Uterus (tissue), 4 donors: Measurements from ENCODE around the gene CCDC136. TPM values are rescaled to one million over a fixed set of nuclear protein-coding genes. Genes with fewer than 3 reads are reported as not detected.

ENCODE experiments used
- DNase-seq, 2 donors: peaks; one replicate each; pipeline ENCODE4 v3.0.0-alpha.2; 2019 to 2020
- H3K27ac ChIP-seq, 2 donors: fragments of 200-600 bp; sonication (generic); 1 replicate in 1 of 2; 2 replicates in 1 of 2; pipeline ENCODE4 v1.5.1; 2016 to 2018
- H3K27me3 ChIP-seq, 2 donors: fragments of 200-600 bp; sonication (generic); one replicate each; pipeline ENCODE4 v1.5.1; 2018 to 2019; ENCODE audit warnings: control low read depth in 1 of 2
- H3K36me3 ChIP-seq, 2 donors: fragments of 200-600 bp; sonication (generic); one replicate each; pipeline ENCODE4 v1.5.1; 2019; ENCODE audit warnings: control low read depth in 1 of 2
- H3K4me1 ChIP-seq, 2 donors: fragments of 200-600 bp; sonication (generic); one replicate each; pipeline ENCODE4 v1.5.1; 2018 to 2019; ENCODE audit warnings: control low read depth in 1 of 2
- H3K4me3 ChIP-seq, 2 donors: fragments of 200-600 bp; sonication (generic); 1 replicate in 1 of 2; 2 replicates in 1 of 2; pipeline ENCODE4 v1.5.1; 2018 to 2019; ENCODE audit warnings: mild to moderate bottlenecking in 1 of 2
- H3K9me3 ChIP-seq, 2 donors: fragments of 200-600 bp; sonication (generic); one replicate each; pipeline ENCODE4 v1.5.1; 2019; ENCODE audit warnings: control low read depth in 1 of 2
- CTCF ChIP-seq, 4 experiments: fragments of 200-600 bp in 2 of 4; fragments of 450-650 bp in 2 of 4; sonication (generic) in 2 of 4; IDR thresholded peaks; one replicate each; pipeline ENCODE4 v1.5.1; 2016 to 2019; ENCODE audit warnings: antibody characterized with exemption in 4 of 4, mild to moderate bottlenecking in 2 of 4, moderate library complexity in 1 of 4
- POLR2A ChIP-seq, 2 donors: fragments of 450-650 bp; IDR thresholded peaks; one replicate each; pipeline ENCODE4 v1.6.1; 2016; ENCODE audit warnings: antibody characterized with exemption in 2 of 2, mild to moderate bottlenecking in 1 of 2, moderate library complexity in 1 of 2
- intact Hi-C: fragments of 100-400 bp; cut with DNase I; formaldehyde crosslinking; loops from one replicate; pipeline ENCODE4 v1.15.1; 2023; ENCODE audit warnings: low total_unique reads
- total RNA-seq, 4 donors: library from RNA; depleted of rRNA in 3 of 4; stranded (reverse); fragments of >200 nt in 3 of 4; gene quantifications; one replicate each; pipeline versions ENCODE4 v1.1.0 to v1.2.4, GENCODE V29; 2014 to 2023
- donor health status: DM: yes; HTN: yes; CAD: no.

CCDC136 gene
- total RNA-seq, 4 donors from 2014 or later: 11.5 to 26.4 (median 14.8) TPM

GRCh38 chr7:128747327-128748079, 44.3 kb upstream of the CCDC136 start:
- DNase-seq: no peak
- TF ChIP-seq POLR2A (IDR thresholded peaks at IDR 0.05): no peak
- TF ChIP-seq CTCF (IDR thresholded peaks at IDR 0.05): no peak
- no peak overlapping the region for H3K27ac ChIP-seq
- no peaks in the 10 kb centered on the region for H3K36me3 ChIP-seq
- H3K4me1 ChIP-seq: no peaks in the 10 kb centered on the region
- no peak overlapping the region for H3K4me3 ChIP-seq
- H3K27me3 ChIP-seq: no peaks in the 10 kb centered on the region
- intact Hi-C loops: no loop called here
- H3K9me3 ChIP-seq: no peaks in the 10 kb centered on the region

GRCh38 chr7:128752251-128752650, 39.5 kb upstream of the CCDC136 start:
- Histone ChIP-seq H3K27ac (no peak overlapping the region), H3K9me3 (no peaks in the 10 kb centered on the region), H3K36me3 (no peaks in the 10 kb centered on the region), H3K27me3 (no peaks in the 10 kb centered on the region), H3K4me3 (no peak overlapping the region), H3K4me1 (peaks cover 0 to 3% of the 10 kb centered on the region in 2 donors)
- intact Hi-C loops: no loop called here
- no peak for TF ChIP-seq CTCF (IDR thresholded peaks at IDR 0.05)
- no peak for TF ChIP-seq POLR2A (IDR thresholded peaks at IDR 0.05)
- DNase-seq: no peak

GRCh38 chr7:128755075-128755818, 36.5 kb upstream of the CCDC136 start:
- no peaks in the 10 kb centered on the region for H3K27me3 ChIP-seq
- TF ChIP-seq CTCF (IDR thresholded peaks at IDR 0.05): no peak
- no peak for TF ChIP-seq POLR2A (IDR thresholded peaks at IDR 0.05)
- no peaks in the 10 kb centered on the region for H3K36me3 ChIP-seq
- peaks cover 0 to 3% of the 10 kb centered on the region in 2 donors for H3K4me1 ChIP-seq
- no peak for DNase-seq
- H3K27ac ChIP-seq: peak overlapping the region; percentile 73 to 81
- H3K9me3 ChIP-seq: no peaks in the 10 kb centered on the region
- H3K4me3 ChIP-seq: no peak overlapping the region
- intact Hi-C loops: no loop called here

GRCh38 chr7:128755819-128756476, 35.8 kb upstream of the CCDC136 start:
- Histone ChIP-seq H3K9me3 (no peaks in the 10 kb centered on the region), H3K4me3 (no peak overlapping the region), H3K27ac (peak overlapping the region; percentile 73 to 81), H3K4me1 (peaks cover 0 to 3% of the 10 kb centered on the region in 2 donors), H3K36me3 (no peaks in the 10 kb centered on the region), H3K27me3 (no peaks in the 10 kb centered on the region)
- TF ChIP-seq CTCF (IDR thresholded peaks at IDR 0.05) (no peak), POLR2A (IDR thresholded peaks at IDR 0.05) (no peak)
- intact Hi-C loops: no loop called here
- peak; percentile 31 to 73 for DNase-seq
